ENCODE measurements around the gene BBS5.

The BBS5 gene

GRCh38 chr2:169540146-169540545 is 60.9 kb downstream of the BBS5 start:
- no peak for DNase-seq (ENCODE audit: low read depth, low spot score)

- DNase-seq (ENCODE audit: low read depth, low spot score): no peak
Measured at GRCh38 chr2:169542433-169542832, 63.1 kb downstream of the BBS5 start.

GRCh38 chr2:169546756-169547155 is 67.5 kb downstream of the BBS5 start:
- DNase-seq (ENCODE audit: low read depth, low spot score): no peak
